HG03571 (cell line): ENCODE data around the gene ATE1.

Experiments used
- ATAC-seq: cut with Tn5 transposase; IDR thresholded peaks from one replicate; pipeline ENCODE4 v1.9.1; 2021; ENCODE audit not compliant: unreplicated experiment

ATE1 gene

GRCh38 chr10:121747163-121747775 is 180.6 kb downstream of the ATE1 start:
- ATAC-seq = no peak

GRCh38 chr10:121741248-121741792 is 186.5 kb downstream of the ATE1 start:
- no peak for ATAC-seq

GRCh38 chr10:121740069-121740468 is 187.8 kb downstream of the ATE1 start:
- ATAC-seq = no peak

- ATAC-seq = no peak
Observed at GRCh38 chr10:121739114-121739513, 188.7 kb downstream of the ATE1 start.

GRCh38 chr10:121736315-121737130 is 191.3 kb downstream of the ATE1 start:
- no peak for ATAC-seq

GRCh38 chr10:121735263-121735662 is 192.6 kb downstream of the ATE1 start:
- no peak for ATAC-seq

GRCh38 chr10:121734589-121735045 is 193.2 kb downstream of the ATE1 start:
- no peak for ATAC-seq

GRCh38 chr10:121732656-121733445 is 195.0 kb downstream of the ATE1 start:
- no peak for ATAC-seq

GRCh38 chr10:121732172-121732571 is 195.7 kb downstream of the ATE1 start:
- no peak for ATAC-seq

- no peak for ATAC-seq
Observed at GRCh38 chr10:121724282-121724681, 203.5 kb downstream of the ATE1 start.

GRCh38 chr10:121722665-121723064 is 205.2 kb downstream of the ATE1 start:
- no peak for ATAC-seq

GRCh38 chr10:121721257-121721656 is 206.6 kb downstream of the ATE1 start:
- ATAC-seq = no peak

GRCh38 chr10:121715969-121716368 is 211.9 kb downstream of the ATE1 start:
- ATAC-seq = no peak

GRCh38 chr10:121715076-121715475 is 212.8 kb downstream of the ATE1 start:
- no peak for ATAC-seq

- no peak for ATAC-seq
Observed at GRCh38 chr10:121713486-121713885, 214.3 kb downstream of the ATE1 start.

- no peak for ATAC-seq
Observed at GRCh38 chr10:121710971-121711370, 216.9 kb downstream of the ATE1 start.

GRCh38 chr10:121710207-121710606 is 217.6 kb downstream of the ATE1 start:
- ATAC-seq = no peak

- ATAC-seq = no peak
Observed at GRCh38 chr10:121709675-121710073, 218.2 kb downstream of the ATE1 start.

GRCh38 chr10:121708728-121709674 is 218.8 kb downstream of the ATE1 start:
- no peak for ATAC-seq
